DND-41 (cell line): ENCODE data around the gene ZRANB3.

Experiments
- ATAC-seq: fragments of 200-7000 bp; cut with Tn5 transposase; 3 replicates; pipeline ENCODE4 v1.9.1; 2021; ENCODE audit warnings: low read depth; ENCODE audit not compliant: insufficient read depth
- DNase-seq: peaks from one replicate; pipeline ENCODE4 v3.0.0-alpha.2; 2020
- H2AFZ ChIP-seq: 2 replicates; pipeline ENCODE4 v1.6.0; 2012; ENCODE audit warnings: low read depth, low read length
- H3K27ac ChIP-seq: 2 replicates; pipeline ENCODE4 v1.5.1; 2012; ENCODE audit warnings: low read length, inconsistent platforms
- H3K27me3 ChIP-seq: fragments of 200-600 bp; sonication (generic); 2 replicates; pipeline ENCODE4 v1.6.0; 2012; ENCODE audit warnings: low read length, mild to moderate bottlenecking, inconsistent platforms; ENCODE audit not compliant: insufficient read depth, poor library complexity
- H3K36me3 ChIP-seq: 2 replicates; pipeline ENCODE4 v1.5.1; 2012; ENCODE audit warnings: low read length, inconsistent platforms; ENCODE audit not compliant: insufficient read depth
- H3K4me1 ChIP-seq: 2 replicates; pipeline ENCODE4 v1.5.1; 2012; ENCODE audit warnings: mild to moderate bottlenecking, low read length; ENCODE audit not compliant: insufficient read depth
- H3K4me2 ChIP-seq: 2 replicates; pipeline ENCODE4 v1.6.0; 2012; ENCODE audit warnings: mild to moderate bottlenecking, moderate library complexity, low read length, inconsistent platforms; ENCODE audit not compliant: insufficient read depth
- H3K4me3 ChIP-seq, 2 experiments: fragments of 200-600 bp in 1 of 2; shearing (Covaris generic) in 1 of 2; 2 replicates each; pipeline ENCODE4 v1.5.1; 2012 to 2016; ENCODE audit warnings: inconsistent platforms in 2 of 2, low read length in 2 of 2, mild to moderate bottlenecking in 2 of 2, low read depth in 1 of 2, moderate library complexity in 1 of 2
- H3K79me2 ChIP-seq: 2 replicates; pipeline ENCODE4 v1.6.0; 2012; ENCODE audit warnings: low read length, inconsistent platforms; ENCODE audit not compliant: insufficient read depth
- H3K9ac ChIP-seq: 2 replicates; pipeline ENCODE4 v1.6.0; 2012; ENCODE audit warnings: low read depth, mild to moderate bottlenecking, inconsistent platforms, low read length, moderate library complexity
- H3K9me3 ChIP-seq: 2 replicates; pipeline ENCODE4 v1.5.1; 2012; ENCODE audit warnings: low read length, moderate library complexity, mild to moderate bottlenecking, inconsistent platforms; ENCODE audit not compliant: insufficient read depth, severe bottlenecking
- H4K20me1 ChIP-seq: 2 replicates; pipeline ENCODE4 v1.6.0; 2012; ENCODE audit warnings: low read length; ENCODE audit not compliant: insufficient read depth
- EZH2 ChIP-seq: IDR thresholded peaks from 3 replicates; pipeline ENCODE4 v1.6.1; 2012; ENCODE audit warnings: borderline replicate concordance, low read depth, mild to moderate bottlenecking, moderate library complexity, low read length, inconsistent platforms; ENCODE audit not compliant: severe bottlenecking
- TF ChIP-seq, protein P1 (sequence below): IDR thresholded peaks from 2 replicates; pipeline ENCODE4 v1.5.1; 2012; ENCODE audit warnings: borderline replicate concordance, low read length, moderate library complexity, mild to moderate bottlenecking; ENCODE audit not compliant: poor library complexity, severe bottlenecking; ENCODE audit errors: extremely low read depth

ZRANB3 gene

GRCh38 chr2:135494917-135495316, 36.1 kb downstream of the ZRANB3 start:
- TF ChIP-seq EZH2, result no peak
- TF ChIP-seq, protein P1, sequence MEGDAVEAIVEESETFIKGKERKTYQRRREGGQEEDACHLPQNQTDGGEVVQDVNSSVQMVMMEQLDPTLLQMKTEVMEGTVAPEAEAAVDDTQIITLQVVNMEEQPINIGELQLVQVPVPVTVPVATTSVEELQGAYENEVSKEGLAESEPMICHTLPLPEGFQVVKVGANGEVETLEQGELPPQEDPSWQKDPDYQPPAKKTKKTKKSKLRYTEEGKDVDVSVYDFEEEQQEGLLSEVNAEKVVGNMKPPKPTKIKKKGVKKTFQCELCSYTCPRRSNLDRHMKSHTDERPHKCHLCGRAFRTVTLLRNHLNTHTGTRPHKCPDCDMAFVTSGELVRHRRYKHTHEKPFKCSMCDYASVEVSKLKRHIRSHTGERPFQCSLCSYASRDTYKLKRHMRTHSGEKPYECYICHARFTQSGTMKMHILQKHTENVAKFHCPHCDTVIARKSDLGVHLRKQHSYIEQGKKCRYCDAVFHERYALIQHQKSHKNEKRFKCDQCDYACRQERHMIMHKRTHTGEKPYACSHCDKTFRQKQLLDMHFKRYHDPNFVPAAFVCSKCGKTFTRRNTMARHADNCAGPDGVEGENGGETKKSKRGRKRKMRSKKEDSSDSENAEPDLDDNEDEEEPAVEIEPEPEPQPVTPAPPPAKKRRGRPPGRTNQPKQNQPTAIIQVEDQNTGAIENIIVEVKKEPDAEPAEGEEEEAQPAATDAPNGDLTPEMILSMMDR, result no peak
- Histone ChIP-seq H3K4me2 (no peak overlapping the region), H3K36me3 (peaks cover 12% of the 10 kb centered on the region; the same call in 1 of the 2 replicates), H4K20me1 (no peaks in the 10 kb centered on the region), H3K27me3 (no peaks in the 10 kb centered on the region), H3K27ac (no peak overlapping the region), H3K4me3 (no peak overlapping the region), H3K9ac (no peak overlapping the region), H3K79me2 (no peaks in the 10 kb centered on the region), H3K4me1 (no peaks in the 10 kb centered on the region), H3K9me3 (peaks cover 17% of the 10 kb centered on the region), H2AFZ (no peak overlapping the region)
- no peak for ATAC-seq
- no peak for DNase-seq

DNA sequence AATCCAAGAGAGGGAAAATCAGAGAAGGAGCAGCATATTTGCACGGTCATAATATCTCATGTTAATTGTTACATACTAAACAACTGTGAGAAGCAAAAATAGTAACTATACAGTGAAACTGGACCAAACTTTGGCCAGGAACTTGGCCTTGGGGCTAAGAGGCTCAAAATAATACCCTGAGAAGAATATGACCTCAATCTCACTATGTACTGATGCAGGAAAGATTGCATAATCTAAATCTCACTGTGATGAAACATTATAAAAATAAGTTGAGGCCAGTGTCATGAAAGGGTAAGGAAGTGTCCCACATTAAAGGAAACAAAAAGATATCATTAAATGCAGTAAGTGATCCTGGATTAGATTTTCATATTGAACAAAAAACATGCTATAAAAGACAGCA, 36.5 kb downstream of the ZRANB3 start:
- TF ChIP-seq EZH2, result no peak
- TF ChIP-seq, protein P1, result no peak
- Histone ChIP-seq H3K4me1 (no peaks in the 10 kb centered on the region), H3K27me3 (no peaks in the 10 kb centered on the region), H4K20me1 (no peaks in the 10 kb centered on the region), H2AFZ (no peak overlapping the region), H3K9me3 (peaks cover 12% of the 10 kb centered on the region), H3K36me3 (peaks cover 10% of the 10 kb centered on the region; the same call in 1 of the 2 replicates), H3K4me2 (no peak overlapping the region), H3K79me2 (no peaks in the 10 kb centered on the region), H3K27ac (no peak overlapping the region), H3K9ac (no peak overlapping the region), H3K4me3 (no peak overlapping the region)
- DNase-seq, result no peak
- no peak for ATAC-seq

GRCh38 chr2:135490376-135490775, 40.6 kb downstream of the ZRANB3 start:
- H3K27me3 ChIP-seq, result no peaks in the 10 kb centered on the region
- DNase-seq (no peak), ATAC-seq (no peak)
- peaks cover 15% of the 10 kb centered on the region for H3K36me3 ChIP-seq
- H2AFZ ChIP-seq, result no peak overlapping the region
- H3K79me2 ChIP-seq, result no peaks in the 10 kb centered on the region
- H3K4me2 ChIP-seq, result no peak overlapping the region
- H3K4me1 ChIP-seq, result no peaks in the 10 kb centered on the region
- H3K4me3 ChIP-seq, result no peak overlapping the region
- H4K20me1 ChIP-seq, result no peaks in the 10 kb centered on the region
- H3K9me3 ChIP-seq, result peaks cover 6% of the 10 kb centered on the region
- TF ChIP-seq EZH2, result no peak
- no peak overlapping the region for H3K27ac ChIP-seq
- no peak overlapping the region for H3K9ac ChIP-seq

- ATAC-seq (no peak), DNase-seq (no peak)
- H4K20me1 ChIP-seq, result no peaks in the 10 kb centered on the region
- peaks cover 13% of the 10 kb centered on the region for H3K36me3 ChIP-seq
- no peak overlapping the region for H3K4me2 ChIP-seq
- no peaks in the 10 kb centered on the region for H3K27me3 ChIP-seq
- TF ChIP-seq, protein P1, result no peak
- no peak for TF ChIP-seq EZH2
- no peak overlapping the region for H3K9ac ChIP-seq
- H3K4me1 ChIP-seq, result no peaks in the 10 kb centered on the region
- no peak overlapping the region for H3K27ac ChIP-seq
- H3K79me2 ChIP-seq, result no peaks in the 10 kb centered on the region
- peaks cover 7% of the 10 kb centered on the region for H3K9me3 ChIP-seq
- H2AFZ ChIP-seq, result no peak overlapping the region
- H3K4me3 ChIP-seq, result no peak overlapping the region
Observed at GRCh38 chr2:135485441-135485840, 45.6 kb downstream of the ZRANB3 start.
